Activated gamma-delta T cell treated with Interleukin-2 at 50 U/mL for 16 hours (primary cell): ENCODE data around the gene FBLN1.

Source experiments
- DNase-seq: peaks from one replicate; pipeline ENCODE4 v3.0.0-alpha.2; 2020

Gene FBLN1

DNA sequence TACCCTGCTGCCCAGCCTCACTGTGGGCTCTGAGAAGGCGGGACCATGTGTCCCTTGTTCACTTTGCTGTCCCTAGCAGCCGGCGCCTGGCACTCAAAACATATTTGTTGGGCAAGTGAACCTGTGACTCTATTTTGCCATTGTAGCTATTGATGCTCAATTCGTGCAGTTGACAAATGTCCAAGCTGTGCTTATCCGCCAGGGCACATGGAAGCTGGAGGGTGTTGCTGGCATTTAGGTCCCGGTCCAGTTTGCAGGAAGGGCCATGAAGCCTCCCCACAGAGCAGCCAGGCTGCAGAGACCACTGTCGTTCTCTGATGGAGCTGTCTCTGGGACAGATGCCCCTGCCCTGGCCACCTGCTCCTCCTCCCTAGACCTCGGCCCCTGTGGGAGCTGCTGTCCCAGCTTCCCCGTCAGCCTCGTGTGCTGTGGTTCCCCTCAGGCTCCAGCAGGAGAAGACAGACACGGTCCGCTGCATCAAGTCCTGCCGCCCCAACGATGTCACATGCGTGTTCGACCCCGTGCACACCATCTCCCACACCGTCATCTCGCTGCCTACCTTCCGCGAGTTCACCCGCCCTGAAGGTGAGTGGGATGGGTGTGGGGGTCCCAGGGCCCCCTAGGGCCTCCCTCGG is 71.5 kb downstream of the FBLN1 start:
- no peak for DNase-seq

DNA sequence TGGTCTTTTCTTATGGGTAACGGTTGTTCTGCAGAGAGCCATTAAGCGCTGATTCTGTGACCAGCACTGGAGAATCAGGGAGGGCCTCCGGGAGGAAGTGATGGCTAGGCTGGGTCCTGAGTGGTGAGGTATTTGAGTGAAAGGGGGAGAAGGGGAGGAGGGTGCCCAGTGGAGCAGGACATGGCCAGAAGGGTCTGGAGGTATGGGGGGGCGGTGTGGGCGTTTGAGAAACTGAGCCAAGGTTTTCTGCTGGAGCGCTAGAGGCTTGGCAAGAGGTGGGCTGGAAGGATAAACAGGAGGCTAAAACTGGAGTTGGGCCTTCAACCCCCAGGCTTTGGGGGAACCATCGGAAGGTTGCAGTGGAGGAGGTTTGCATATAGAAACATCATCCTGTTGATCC is 72.5 kb downstream of the FBLN1 start:
- DNase-seq: no peak

DNA sequence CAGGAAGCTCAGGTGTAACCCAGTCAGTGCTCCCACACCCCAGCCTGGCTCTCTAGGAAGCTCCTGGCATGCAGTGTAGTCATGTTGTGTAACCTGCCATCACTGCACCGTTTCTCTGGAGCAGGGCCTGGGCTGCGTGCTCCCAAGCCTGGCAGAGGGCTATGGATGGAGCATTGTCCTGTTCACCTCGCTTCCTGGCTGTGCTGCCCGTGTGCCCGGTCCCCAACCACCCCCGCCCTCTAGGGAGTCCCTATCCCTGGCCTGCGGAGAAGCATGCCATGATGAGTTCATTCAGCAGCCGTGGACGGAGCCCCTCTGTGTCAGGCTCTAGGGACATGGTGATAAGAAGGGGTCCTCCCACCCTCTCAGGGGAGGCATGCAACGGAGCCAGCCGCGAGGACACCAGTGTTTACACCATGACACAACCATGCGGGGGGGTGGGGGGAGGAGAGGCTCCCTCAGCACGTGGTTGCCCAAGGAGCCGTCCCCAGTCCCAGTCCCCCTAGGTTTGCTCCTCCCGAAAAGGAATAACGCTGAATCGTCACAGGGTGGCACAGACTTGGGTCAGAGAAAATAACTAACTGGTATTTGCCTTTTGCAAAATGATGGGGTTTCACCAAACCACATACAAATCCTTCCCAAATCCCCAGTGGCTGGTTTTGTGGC is 73.1 kb downstream of the FBLN1 start:
- no peak for DNase-seq

DNA sequence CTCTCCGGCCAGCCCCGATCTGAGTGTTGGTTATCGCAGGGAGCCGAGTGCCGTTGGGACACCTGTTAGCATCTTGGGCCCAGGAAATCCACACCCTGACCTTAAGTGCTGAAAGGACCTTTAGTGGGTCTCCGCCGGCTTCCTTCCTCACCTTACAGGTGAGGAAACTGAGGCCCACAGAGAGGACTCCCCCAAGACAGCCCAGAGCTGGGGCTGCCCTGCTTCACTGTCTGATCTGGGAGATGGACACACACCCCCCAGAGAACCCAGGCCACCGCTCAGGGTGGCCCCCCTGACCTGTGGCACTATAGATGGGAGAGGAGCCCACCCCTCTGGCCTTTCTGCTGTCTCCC is 73.6 kb downstream of the FBLN1 start:
- no peak for DNase-seq

DNA sequence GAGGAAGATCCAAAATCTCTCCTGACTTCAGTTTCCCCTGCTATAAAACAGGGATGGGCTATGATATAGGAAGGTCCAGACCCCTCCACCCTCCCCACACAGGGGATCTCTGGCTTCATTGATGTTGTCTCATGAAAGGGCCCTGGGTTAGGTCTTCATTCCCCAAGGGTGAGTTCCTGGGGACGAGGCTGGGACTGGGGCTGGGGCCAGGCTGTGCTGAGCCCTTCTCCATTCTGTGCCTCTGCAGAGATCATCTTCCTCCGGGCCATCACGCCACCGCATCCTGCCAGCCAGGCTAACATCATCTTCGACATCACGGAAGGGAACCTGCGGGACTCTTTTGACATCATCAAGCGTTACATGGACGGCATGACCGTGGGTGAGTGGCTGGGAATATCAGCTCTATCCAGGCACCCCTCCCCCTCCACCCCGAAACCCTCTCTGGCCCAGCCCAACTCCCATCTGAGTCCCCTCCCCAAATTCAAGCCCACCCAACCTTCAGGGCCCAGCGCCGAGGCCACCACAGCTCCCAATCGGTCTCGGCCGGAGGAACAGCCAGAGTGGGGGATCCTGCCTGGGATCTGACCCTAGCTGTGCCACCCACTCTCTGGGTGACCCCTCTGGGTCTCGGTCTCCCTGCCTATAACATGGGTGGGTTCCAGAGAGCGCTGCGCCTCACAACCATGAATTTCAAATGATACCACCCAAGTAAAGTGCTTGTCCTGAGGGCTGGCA is 74.2 kb downstream of the FBLN1 start:
- DNase-seq: no peak

DNA sequence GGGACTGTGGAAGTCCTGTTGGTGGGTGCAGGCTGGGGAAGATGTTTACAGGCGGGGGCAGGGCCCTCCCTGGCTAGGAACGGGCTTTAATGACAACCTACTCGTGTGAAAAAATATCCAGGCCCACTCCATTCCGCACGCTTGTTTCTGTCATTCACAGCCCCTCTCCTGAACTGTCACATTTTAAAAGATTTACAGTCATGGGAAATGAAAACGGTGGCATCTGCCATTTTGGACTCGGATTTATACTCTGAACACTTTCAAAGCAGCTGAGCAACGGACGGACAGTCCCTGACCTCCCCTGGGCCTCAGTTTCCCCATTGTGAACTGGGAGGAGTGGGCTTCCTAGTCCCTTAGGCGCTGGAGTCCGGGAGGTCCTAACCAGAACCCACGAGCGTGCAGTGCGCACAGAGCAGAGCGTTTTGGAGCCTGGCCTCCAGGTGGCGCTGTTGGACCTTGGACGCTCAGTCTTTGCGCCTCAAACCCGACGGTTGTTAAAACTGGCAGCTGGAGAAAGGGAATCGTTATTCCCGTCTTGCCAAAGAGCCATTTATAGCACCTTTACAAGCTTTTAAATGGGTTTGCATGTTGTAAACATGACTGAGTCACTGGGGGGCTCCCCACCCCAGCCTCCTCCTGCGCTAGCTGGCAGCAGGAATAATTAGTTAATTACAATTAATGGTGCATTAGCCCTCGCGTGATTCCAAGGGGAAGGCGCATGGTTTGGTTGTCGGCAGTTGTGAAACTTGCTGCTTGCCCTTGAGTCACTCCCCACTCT is 75.3 kb downstream of the FBLN1 start:
- DNase-seq: peak; percentile 78

DNA sequence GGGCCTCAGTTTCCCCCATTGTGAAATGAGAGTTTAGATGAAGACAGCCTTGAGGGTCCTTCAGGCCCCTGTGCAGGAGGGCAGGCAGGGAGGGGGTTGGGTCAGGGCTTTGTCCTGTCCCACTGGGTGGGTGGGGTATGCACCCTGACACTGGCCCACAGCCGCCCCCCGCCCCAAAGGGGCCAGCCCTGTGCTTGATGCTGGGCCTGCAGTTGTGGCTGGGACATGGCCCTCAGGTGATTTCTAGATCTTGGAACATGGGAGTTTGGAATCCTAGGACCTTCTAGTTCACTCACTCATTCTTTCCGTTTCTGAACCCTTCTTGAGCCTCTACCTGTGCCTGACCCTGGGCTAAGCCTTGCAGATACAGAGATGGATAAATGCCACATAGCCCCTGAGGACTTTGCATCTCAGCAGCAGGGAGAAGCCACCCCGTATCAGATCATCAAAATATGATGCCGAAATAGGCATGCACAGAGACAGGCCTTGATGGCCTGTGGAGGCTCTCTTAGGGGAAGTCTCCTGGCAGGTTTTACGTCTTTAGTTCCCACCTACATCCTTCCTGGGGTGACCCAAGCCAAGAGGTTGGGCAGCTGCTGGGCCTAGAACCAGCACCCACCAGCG is 76.0 kb downstream of the FBLN1 start:
- DNase-seq: no peak

DNA sequence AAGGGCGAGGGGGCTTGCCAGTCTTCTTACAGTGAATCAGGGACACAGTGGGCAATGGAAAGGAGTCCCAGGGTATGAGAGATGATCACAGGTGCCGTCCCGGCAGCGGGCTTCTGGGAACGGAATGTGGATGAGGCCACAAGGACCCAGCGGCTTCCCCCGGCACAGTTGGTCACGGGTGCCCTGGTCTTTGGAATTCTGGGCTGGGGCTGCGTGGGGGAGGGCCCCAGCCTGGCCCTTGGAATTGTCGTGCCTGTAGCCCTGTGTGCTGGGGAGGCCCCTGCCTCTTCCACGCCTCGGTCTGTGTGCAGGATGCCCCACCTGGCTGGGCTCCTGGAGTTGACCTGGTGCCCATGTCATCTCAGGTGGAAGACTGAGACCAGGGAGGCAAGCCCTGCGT is 76.6 kb downstream of the FBLN1 start:
- DNase-seq: no peak

DNA sequence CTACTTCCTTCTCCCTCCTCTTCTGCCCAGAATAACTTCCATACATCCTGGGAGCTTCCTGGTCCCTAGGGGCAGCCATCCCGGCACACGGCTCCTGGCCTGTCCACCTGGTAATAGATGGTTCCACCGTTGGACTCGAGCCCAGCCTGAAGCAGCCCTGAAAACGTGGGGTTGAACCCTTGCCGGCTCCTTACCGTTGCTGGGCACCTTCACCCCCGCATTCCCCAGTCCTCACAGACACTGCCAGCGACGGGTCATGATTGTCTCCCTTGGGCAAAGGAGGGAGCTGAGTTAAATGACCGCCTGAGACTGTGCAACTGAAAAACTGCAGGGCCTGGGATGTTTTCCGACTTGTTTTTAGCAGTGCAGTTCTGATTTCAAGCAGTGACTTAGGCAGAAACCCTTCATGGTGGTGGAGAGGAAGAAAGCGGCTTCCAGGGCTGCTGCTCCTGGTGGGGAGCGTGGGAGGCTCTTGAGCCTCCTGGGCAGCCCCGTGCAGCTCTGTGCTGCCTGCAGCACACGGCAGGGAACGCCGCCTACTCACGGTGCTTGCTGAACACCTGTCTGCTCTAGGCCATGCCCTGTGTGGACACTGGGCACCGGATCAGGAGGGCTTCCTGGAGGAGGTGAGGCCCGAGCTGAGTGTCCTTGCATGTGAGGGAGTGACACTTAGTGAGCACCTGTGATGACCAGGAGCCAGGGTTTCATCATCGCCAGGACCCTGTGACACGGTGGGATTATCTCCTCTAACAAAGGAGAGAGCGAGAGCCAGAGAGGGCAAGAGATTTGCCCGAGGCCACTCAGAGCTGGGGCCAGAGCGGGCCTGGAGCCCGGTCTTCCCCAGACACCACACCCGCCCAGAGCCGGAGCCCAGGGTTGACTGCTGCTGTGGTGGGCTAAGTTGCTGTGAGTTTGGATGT is 77.4 kb downstream of the FBLN1 start:
- DNase-seq: no peak

DNA sequence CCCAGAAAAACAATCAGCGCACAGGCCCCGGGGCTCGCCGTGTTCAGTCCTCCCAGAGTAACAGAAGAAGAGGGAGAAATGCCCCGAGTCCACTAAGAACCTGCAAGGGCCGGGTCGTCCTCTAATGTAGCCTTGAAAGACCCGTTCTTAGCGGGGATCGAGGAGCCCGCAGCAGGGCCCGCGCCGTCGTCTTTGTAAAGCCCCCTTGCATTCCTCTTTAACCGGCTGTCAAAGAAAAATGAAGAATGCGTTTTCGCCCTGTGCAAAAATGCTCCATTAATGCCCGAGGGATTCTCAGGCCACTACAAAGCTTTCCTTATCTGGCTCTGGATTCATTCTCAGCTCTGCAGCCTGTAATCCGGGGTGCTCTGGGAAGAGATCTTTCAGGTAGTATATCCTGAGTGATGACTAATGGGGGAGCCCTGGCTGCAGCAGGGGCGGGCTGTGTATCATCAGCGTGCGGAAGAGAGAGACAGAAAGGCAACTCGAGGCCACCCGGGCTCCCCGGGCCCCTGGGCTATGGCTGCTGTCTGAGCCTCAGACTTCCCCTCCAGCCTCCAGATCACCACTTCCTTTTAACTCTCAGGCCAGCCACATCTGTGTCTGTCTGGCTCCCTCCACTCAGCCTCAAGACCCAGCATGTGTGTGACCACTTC is 78.2 kb downstream of the FBLN1 start:
- DNase-seq: no peak

DNA sequence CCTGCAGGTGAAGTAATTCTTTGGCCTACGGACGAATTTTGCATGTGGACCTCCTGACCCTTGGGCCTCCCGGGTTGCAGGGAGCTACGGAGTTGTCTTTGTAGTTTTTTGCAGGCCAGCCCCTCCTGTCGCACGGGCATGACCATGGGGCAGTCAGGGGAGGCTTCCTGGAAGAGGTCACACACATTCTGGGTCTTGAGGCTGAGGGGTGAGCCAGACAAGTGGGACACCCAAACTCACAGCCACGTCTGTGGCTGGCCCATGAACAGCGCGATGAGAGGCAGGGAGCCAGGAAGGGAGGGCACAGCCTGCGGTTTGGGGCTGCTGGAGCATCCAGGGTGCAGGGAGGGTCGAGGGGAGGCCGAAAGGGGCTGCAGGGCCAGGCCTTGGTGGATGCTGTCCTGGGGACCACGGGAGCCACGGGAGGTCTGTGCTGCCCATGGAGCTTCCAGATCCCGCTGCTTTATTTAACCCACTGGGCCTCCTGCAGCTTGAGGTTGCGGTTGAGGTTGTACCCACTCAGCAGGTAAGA is 78.9 kb downstream of the FBLN1 start:
- DNase-seq: no peak

DNA sequence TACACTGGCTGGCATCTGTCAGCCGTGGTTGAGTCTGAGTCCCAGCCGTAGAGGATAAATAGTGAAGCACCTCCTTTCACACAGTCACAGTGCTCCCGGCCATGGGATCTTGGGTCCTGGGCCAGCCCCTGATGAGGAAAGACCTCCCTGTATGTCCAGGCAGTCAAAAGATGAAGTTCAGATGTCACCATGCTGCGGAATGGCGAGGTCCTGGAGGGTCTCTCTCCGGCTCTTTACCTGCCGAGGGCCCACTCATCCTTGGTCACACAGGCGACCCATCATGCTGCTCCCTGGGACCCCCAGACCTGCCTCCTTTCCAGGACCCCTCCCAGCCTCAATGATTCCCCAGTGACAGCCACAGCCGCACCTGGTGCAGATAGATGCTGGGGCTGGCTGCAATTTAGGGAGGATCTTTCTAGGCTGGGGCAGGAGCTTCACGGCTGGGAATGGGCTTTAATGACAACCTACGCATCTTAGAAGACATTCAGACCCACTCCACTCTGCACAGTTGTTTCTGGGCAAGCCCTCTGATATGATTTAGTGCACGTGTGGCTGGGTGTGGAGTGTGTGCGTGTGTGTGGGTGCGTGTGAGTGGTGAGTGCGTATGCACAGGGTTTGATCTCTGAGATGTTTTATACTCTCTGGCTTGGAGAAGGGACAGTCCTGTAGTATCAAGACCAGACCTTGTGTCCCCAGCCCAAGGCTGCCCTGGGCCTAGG is 79.7 kb downstream of the FBLN1 start:
- DNase-seq: no peak

DNA sequence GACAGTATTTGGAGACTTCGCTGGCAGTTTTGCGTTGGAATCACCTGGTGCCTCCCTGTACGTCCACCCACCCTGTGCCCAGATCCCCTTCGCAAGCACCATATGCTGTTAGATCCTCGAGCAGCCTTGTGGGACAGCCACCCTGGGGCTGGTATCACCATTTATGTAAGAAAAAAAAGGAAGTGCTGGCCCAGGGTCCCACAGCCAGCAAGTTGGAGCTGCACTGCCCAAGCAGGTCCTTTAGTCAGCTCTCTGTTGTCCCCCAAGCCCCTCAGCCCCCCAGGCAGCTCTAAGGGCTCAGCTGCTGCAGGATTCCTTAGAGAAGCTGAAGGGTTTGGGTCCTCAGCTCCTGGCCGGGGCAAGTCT is 80.3 kb downstream of the FBLN1 start:
- DNase-seq: no peak

DNA sequence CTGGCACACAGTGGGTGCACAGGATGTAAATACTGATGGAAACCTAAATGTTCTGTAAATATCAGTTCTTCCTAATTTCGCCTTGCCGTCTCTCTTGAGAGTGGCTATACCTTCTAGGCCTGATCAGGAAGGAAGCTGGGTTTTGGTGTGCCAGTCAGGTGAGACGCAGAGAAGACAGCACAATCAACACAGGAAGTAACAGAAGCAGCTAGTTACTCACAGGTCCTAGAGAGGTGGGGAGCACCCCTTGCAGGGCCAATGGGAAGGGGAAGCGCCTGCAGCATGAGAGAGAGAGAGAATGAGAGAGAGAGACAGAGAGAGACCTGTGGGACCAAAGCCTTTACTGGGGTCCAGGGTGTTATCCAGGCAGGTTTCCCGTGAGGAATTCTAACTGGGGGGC is 80.8 kb downstream of the FBLN1 start:
- peak; percentile 19 for DNase-seq

DNA sequence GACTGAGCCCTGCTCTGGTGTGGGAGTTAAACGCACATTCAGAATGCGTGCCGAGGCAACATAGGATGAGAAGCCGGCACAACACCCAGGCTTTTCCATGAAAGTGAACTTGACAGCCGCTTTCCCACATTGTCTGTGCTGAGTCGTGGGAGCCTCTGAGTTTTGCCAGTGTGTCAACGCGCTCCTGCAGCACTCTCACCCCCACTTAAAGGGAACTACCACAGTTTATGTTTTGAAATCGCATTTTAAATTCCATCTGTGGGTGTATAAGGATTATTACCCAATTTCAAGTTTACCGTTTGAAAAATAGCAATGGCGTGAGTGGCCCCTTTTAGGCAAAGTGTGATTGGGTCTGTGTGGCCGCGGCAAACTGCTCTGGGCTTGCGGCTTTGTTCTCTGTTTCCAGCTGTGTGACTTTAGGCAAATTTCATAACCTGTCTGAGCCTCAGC is 81.5 kb downstream of the FBLN1 start:
- DNase-seq: no peak

DNA sequence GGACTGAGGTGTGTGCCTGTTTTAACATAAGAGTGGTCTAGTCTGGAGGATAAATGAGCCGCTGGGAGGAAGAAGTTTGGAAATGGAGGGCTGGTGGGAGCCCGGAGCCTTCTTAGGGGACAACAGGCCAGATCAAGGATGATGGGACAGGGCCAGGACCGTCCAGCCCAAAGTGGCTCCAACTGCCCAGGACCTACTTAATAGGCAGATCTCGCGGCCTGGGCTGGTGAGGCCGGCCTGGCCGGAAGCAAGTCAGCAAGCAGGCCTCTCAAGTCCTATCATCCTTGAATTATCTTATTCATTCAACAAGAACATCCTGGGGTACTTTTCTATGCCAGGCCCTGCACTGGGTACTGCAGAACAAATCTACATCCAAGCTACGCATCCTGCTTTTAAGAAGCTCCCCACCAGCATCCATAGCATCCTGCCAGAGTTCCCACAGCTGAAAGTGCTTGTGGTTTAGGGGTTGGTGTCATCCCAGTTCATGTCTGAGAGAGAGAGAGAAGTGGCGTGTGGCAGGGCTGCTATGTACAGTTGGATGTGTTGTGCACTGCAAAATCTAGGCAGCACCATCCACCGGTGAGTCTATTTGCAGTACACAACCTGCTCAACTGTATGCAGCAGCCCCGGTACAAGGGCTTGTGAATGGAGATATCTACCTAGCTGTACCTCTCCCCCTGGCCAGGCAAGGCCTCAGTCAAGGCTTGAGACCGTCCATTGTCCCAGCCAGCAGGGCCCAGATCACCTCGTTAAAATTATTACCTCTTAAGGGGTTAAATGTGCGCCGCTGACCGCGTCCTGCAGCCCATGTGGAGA is 82.1 kb downstream of the FBLN1 start:
- DNase-seq: no peak

DNA sequence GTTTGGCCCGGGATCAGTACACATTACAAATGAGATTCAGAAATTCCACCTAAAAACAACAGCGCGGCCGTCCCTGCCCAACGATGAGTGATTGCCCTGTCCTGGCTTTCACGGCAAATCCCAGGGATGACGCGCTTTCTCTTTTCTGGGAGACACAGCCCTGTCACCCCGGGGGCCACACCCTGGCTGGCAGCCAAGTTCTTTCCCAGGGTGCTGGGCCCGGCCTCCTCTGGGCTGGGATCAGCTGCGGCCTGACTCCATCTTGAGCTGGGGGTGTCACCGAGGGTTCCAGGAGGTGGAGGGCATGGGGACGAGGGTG is 82.7 kb downstream of the FBLN1 start:
- DNase-seq: no peak

DNA sequence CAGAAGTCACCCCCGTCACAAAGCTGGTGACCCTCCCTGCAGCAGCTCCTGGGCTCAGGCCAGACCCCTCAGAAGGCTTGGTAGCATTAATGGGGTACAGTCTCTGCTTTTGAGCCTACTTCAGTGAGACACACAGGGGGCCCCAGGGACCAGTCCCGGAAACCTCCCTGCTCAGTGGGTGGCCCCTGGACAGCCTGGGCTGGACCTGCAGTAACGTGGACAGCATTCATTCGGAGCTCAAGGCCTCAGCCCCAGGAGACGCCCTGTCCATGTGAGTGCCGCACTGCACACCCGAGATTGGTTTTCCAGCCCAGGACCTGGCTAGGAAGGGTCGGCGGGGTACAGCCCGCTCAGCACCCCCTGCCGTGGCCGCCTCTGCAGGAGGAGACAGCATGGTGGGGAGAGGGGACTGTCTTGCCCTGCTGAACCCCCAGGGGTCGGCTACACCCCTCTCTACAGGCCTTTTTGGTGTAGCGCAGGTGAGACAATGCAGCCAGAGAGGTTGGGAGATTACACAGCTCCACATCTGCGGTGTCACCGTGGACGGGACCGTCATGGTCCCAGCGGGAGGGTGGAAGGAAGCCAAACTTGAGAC is 83.4 kb downstream of the FBLN1 start:
- DNase-seq: no peak

DNA sequence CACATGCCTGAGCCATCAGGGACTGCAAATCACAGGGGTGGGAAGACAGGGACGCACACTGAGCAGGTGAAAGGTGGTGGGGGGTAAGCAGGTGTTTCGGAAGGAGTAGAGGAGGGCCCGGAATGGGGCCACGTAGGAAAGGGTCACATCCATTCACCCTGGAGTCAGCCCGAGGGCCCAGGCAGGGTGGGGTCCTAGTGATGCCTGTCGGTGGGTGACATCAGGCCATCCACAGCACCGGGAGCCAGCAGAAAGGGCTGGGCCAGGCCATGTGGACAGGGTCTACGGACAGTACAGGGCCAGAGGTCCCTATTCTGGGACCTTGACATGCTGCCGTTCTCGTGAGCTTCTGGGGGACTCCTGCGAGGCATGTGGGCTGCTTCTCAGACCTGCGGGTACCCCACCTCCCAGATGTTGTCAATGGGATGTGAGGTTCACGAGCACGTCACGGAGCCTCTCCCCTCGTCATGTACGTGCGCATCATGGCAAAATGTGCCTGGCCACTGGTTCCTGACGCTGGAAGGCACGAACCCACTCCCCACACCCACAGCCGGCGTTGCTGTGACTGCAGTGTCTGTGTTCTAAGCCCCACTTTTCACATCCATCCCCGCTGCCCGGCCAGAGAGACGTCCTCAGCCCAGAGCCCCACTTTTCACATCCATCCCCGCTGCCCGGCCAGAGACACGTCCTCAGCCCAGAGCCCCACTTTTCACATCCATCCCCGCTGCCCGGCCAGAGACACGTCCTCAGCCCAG is 84.1 kb downstream of the FBLN1 start:
- DNase-seq: no peak
